GM18873 (cell line): ENCODE data around the gene TTC27.
"Not testable (repeated sequence)": the region's sequence is repeated elsewhere in the genome, so short reads cannot be mapped to it uniquely, and the experiment has no call there.

Source experiments
- ATAC-seq: cut with Tn5 transposase; IDR thresholded peaks from one replicate; pipeline ENCODE4 v1.9.1; 2021; ENCODE audit warnings: mild to moderate bottlenecking, moderate library complexity, moderate number of reproducible peaks; ENCODE audit not compliant: unreplicated experiment, low FRiP score

The TTC27 gene

DNA sequence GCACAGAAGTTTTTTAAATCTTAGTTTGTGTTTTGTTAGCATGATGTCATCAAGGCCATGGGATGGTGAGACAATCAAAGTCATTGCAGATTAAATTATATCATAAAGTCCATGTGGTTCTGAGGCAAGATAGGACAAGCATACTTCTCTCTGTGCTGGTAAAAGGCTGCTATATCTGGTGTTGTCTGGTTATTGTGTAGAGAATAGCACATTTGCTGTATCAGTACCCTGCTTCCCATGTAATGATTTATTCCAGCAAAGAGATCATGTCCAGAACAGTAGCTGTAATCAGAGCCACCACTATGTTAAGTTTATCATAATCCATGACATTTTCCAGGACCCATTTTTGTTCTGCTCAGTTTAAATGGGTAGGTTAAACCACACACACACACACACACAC, 123.0 kb downstream of the TTC27 start:
- no peak for ATAC-seq

DNA sequence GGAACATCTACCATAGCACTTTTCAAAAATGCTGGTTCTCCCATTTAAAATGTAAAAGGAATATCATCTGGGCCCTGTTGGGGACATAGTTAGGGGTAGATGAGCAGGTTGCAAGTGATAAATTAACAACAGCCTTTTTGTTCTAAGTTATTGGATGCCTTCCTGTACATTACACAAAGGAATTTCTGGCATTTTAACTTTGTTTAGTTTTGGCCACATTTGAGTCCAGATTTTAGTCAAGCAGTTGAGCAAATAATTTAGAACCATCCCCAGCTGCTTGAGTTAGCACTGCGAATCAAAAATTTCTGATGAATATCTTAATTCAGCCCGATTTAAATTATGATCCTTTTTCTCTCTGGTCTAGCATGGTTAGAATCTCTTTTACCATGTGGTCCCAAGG, 124.4 kb downstream of the TTC27 start:
- no peak for ATAC-seq

DNA sequence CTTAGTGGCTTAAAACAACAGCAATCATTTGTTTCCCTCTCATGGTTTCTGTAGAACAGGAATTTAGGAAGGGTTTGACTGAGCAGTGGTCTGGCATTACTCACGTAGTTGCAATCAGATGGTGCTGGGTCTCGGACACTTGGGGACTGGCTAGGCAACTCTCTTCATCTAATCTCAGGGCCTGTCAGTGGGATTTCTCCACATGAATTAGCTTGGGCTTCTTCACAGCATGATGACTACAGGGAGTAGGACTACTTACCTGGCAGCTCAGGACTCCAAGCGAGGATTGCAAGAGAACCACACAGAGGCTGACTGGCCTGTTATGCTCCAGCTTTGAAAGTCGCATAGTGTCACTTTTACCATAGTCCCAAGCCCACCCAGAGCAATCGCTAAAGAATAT, 125.1 kb downstream of the TTC27 start:
- no peak for ATAC-seq

DNA sequence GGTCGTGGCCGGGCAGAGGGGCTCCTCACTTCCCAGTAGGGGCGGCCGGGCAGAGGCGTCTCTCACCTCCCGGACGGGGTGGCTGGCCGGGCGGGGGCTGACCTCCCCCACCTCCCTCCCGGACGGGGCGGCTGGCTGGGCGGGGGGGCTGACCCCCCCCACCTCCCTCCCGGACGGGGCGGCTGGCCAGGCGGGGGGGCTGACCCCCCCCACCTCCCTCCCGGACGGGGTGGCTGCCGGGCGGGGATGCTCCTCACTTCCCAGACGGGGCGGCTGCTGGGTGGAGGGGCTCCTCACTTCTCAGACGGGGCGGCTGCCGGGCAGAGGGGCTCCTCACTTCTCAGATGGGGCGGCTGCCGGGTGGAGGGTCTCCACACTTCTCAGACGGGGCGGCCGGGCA, 126.8 kb downstream of the TTC27 start:
- ATAC-seq: not testable (repeated sequence)

DNA sequence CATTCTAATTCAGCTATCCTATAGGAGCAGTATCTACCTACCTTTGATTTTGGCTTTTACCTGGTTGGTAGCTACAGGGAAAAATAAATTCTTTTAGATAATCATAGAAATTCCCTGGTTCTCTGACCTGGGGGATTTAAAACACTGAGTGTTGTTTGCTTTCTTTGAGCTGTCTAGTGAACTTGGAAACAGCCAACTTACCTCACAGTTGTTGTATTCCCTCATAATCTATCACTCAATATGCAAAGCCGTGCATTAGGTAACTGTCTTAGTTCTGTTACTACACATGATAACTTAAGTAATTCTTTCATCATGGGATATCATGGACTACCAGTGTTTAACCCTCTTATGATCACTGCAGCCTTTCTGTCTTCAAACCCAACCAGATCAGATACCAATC, 127.8 kb downstream of the TTC27 start:
- ATAC-seq: no peak

DNA sequence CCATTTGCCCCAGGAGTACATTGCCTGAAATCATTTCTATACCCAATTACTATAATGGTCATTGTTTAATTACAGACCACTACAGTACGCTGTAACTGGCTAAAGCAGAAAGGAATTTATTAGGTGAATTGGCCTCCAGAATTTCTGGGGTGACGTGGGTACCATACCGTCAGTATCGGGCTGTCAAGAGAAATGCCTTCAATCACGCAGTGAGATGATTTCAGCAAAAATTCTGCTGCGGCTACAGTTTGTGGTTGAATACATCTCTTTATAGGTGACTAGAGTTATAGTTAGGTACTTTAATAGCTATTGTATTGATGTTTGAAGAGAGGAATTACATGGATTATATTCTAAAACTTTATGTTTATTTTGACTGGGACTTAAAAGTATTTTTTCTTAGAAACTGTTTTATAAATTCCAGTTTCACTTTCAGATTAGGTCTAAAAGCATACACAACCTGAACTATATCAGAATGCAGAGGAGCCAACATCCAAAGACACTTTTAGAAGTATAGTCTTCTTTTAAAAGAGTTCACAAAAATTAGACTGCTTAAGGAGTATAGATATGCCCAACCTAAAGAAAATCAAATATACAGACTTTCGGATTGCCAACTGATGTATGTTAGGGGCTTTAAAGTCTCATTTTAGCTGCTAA, 128.4 kb downstream of the TTC27 start:
- no peak for ATAC-seq

DNA sequence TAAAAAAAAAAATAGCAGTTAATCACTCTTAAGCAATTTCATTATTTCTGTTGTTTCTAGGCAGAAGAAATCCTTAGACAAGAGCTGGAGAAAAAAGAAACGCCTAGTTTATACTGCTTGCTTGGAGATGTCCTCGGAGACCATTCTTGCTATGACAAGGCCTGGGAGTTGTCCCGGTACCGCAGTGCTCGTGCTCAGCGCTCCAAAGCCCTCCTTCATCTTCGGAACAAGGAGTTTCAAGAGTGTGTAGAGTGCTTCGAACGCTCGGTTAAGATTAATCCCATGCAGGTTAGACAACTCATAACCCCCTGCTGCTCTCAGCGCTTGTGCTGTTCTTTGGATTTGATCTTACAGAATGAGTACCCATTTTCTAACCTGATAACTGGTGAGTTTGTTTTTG, 130.4 kb downstream of the TTC27 start:
- ATAC-seq: no peak

DNA sequence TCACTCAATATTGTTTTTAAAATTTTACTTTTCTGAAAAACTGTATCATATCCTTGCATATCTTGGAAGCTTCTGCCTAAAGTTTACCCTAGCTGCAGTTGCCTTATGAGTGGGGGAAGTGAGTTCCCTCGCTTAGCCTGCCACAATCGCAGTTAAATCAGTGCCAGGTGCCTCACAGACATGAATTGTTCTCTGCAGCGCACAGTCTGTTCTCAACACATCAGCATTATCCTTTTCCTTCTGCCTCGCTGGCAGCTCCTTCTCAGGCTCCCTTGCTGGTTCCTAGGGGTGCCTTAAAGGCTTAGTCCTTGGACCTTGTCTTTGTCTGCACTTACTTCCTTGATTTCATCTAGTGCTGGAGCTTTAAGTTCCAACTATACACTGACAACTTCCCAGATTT, 132.8 kb downstream of the TTC27 start:
- ATAC-seq: no peak

DNA sequence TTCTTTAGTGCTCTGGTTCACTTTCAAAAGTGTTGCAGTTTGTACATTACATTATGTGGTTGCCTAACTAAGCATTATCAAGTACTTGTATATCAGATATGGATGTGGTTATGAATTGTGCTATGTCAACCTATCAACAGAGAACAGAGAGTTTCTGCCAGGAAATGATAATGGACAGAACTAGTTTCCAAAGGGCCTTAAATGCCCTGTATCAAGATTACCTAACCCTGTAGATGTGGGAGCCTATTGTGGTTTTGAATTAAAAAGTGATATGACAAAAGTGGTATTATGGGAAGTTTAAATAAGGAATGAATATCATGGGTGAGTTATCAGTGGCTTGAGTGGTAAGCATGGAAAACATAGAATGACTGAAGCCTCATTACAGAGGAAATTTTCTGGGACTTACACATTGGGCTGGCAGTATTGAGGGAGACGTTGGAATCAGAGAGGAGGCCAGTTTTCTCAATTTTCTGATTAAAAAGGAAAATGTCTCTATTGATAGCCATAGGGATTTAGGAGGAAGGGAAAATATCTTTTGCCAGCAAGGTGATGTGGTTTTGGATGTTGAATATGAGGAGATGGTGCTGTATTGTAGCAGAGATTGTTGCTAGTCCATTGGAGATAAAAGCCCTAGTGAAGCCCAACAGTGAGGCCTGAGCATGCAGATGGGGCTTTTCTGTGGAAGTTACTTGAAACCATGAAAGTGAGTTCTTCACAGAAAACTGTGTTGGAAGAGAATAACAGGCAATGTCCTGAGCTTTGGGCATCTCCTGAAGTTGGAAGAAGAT, 140.7 kb downstream of the TTC27 start:
- no peak for ATAC-seq

DNA sequence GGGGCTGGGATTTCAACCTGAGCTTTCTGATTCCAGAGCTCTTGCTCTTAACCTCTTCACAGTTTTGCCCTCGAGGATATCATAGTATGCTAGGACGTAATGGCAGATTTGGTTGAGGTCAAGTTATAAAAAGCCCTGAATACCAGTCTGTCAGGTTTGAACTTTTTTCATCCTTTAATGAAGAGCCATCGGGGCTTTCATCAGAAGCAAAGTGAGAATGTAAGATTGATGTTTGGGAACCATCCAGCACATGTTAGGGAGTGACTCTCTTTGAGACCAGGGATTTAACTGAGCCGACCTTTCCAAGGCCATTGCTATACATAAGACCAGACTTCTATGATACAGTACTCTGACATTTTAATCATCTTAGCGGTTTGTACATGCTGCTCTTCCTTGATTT, 142.5 kb downstream of the TTC27 start:
- ATAC-seq: no peak

DNA sequence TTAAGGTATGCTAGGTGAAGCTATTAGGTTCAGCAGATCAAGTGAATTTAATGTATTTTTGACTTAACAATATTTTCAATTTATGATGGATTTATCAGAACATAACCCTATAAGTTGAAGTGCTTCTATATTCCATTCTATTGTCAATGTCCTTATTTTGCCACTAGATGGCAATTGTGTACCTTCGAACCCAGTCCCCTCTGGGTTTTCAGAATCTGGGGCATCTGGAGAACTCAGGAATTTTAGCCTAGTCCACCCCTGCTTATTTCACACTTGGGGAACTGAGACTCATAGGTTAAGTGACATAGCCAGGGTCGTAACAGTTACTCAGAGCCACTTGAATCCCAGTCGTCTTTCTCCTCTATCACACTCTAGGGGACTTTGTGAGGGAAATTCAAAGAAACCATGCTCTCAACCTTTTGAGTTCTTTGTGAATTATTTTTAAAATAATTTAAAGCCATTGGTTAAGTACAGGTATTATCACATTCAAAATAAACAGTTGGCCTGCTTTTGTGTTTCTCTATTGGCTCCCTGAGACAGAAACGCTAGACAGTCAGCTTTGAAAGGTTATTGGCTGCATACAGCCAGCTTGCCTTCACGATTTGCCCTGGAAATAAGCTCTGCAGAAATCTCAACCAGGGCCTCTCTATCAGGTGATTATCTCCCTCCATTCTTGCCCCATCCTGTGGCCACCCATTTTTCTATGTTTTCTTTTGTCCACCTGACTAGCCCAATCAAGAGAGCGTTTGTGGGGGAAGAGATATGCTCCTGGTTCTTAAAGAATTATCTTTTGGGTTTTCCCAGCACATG, 145.0 kb downstream of the TTC27 start:
- ATAC-seq: no peak

DNA sequence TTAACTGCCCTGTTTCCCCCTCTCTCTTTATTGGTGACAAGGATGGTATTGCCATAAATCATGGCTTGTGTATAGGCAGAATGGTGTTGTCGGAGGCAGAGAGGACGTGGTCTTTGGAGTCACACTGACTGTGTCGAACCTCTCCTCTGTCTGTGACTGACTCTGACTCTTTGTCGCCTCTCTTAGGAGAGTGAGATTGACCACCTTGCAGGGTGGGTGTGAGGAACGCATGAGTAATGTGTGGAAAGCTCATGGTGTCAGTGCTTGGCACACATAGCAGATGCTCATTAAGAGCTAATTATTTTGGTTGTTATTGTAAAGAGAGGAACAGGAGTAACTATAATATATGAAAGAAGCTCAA, 145.6 kb downstream of the TTC27 start:
- ATAC-seq: no peak

DNA sequence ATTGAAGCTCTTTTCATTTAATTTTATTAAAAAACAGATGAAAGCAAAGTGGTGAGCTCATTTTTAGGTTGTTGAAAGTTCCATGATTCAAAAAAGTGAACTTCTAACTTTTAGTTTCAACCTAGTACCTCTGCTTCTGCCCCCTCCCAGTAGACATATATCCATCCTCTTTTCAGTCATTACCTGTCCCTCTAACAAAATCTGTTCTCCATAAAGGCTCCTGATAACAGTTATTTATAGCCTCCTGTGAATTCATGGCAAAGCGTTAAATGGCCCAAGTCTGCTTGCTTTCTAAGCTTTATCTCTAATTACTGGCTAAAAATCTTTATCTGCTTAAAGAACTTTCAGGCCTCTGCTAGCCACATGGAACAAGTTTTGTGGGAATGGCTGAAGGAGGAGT, 148.1 kb downstream of the TTC27 start:
- no peak for ATAC-seq

DNA sequence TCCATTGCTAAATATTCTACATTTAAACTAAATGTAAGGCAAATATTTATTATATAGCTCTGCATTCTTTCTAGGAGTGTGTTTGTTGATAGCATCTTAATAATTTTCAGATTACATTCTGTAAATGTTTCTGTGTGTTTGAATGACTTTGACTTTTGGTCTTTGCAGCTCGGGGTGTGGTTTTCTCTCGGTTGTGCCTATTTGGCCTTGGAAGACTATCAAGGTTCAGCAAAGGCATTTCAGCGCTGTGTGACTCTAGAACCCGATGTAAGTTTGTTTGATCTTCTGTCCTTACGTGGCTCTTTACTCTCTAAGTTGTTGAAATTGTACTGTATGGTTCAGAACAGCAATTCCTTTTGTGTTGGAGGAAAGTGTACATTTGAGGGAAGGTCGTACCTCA, 149.9 kb downstream of the TTC27 start:
- no peak for ATAC-seq

DNA sequence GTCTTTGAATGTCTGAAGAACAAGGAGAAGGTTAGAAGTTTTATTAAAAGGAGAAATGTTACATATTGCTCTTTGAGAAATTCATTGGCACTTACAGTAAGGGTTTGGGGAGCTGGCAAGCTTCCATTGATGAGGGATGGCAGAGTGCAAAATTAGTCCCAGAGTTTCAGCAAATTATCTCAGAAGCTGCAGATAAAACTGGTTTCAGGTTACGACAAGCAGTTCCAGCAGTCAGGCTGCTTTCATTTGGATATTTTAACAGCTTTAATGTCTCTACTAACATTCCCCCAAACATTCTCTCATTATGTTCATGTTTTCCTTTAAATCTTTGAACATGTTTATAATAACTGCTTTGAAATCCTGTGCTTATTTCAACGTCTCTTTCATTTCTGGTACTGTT, 153.1 kb downstream of the TTC27 start:
- ATAC-seq: no peak

DNA sequence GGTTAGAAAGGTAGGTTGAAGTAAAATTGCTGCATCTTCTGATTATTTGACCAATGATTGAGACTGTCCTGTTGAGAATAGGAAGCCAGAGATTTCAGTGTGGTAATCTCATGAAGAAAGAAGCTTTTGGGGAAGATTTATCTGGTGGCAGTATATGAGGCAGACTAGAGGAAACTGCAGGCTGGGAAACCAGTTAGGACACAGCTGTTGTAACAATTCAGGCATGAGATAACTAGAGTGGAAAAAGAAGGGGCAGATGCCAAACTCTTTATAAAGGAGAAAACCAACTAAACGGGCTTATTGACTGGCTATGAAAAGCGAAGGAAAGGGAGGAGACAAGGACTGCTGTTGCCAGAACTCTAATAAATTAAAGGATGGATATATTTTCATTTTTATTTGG, 155.6 kb downstream of the TTC27 start:
- ATAC-seq: no peak

DNA sequence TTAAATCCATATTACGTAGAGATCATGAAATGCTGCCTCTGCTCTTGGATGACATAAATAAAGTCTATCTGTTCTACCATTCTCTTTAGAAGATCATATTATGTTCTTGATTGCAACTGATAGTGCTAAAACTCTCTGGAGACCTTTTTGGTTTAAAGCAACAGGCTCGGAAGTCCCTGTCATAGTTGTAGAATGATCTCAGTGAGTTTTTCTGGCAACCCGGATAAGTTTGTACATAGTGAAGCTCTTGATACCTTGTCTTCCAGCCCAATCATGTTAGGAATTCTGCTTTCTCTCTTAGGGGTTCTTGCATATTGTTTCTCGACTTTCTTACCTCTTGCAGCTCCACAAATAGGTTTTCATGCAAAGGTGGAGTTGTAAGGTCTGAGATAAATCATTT, 156.1 kb downstream of the TTC27 start:
- ATAC-seq: no peak

DNA sequence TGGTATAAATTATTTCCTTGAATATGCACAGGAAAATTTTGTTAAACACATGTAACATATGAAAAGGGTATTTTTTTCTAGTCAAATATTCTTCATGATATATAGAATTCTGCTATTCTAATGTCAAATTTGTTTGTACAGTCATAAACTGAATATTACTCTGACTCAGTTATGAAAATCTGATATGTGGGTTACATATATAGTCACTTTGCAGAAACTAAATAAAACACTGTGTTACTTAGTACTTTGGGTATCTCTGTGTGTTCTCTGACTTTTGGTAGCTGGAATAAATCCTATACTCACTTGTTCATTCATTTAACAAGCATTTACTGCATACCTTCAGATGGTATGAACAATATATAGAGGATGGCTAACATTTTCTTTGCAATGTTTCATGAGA, 159.4 kb downstream of the TTC27 start:
- no peak for ATAC-seq

DNA sequence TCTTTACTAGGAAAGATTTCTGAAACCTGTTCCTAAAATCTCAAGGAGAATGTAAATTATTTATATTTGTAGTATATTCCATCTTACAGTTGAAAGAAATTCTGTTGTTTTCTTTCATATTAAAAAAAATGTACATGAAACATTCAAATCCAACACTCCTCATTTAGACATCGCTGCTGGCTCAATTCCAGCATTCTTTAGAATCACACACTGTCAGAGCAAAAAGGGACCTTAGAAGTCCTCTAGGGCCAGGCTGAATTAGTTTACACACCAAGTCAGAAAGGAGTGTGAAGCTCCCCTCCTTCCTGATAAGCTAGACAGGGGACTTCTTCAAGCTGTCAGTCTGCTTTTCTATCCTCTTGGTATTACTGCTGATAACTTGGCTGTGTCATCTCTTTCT, 160.3 kb downstream of the TTC27 start:
- no peak for ATAC-seq

DNA sequence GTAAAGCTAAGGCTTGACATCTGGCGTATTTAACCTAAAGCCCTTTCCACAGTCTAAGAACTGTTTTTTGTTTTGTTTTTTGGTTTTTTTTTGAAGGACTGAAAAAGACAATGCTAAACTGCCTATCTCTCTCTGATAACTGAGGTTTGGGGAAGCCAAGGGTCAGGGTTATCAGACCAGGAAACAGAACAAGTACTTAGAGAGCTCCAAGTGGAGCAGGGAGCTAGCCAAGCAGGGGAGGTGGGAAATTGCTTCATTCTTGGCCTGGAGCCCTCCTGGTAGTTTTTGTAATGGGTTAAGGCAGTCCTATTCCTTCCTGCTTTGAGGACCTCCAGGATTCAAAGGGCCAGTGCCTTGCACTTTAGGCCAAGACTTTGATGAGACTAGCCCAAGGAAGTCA, 164.6 kb downstream of the TTC27 start:
- ATAC-seq: no peak

DNA sequence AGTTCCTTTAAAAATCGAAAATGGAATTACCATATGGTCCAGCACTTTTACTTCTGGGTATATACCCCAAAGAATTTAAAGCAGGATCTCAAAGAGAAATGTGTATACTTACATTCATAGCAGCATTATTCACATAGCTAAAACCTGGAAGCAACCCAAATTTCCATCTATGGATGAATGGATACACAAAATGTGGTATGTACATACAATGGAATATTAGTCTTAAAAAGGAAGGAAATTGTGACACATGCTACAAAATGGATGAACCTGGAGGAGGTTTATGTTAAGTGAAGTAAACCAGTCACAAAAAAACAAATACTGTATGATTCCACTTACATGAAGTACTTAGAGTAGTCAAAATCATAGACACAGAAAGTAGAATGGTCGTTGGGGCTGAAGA, 171.0 kb downstream of the TTC27 start:
- no peak for ATAC-seq

DNA sequence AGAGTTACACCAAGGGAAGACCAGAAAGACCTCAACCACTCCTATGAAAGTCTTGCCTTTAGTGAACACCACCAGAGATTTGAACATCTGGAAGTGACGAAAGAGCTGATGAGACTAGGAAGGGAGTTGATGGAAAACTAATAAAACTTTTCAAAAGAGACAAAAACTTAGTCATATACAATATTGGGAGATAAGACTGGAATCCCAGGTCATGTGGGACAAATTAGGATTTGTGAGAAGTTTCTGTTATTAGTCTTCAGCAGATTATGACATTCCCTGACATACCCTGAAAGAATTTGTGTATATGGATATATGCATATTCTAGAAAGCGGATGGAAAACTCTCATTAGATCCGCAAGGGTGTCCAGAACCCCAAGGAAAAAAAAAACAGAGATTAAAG, 173.9 kb downstream of the TTC27 start:
- no peak for ATAC-seq
